Neural cell (in vitro differentiated cells): Measurements from ENCODE around the gene RALB. TPM values are rescaled to one million over a fixed set of nuclear protein-coding genes. Genes with fewer than 3 reads are reported as not detected.

Source experiments
- H2AFZ ChIP-seq: fragments of 200-600, 300-800 bp; sonication (generic), shearing (Covaris generic); 2 replicates; pipeline ENCODE4 v1.6.0; 2014; ENCODE audit warnings: low read depth, mild to moderate bottlenecking, antibody characterized with exemption, low read length, moderate library complexity
- H3F3A ChIP-seq: fragments of 200-600 bp; shearing (Covaris generic); 2 replicates; pipeline ENCODE4 v1.6.1; 2016; ENCODE audit warnings: mild to moderate bottlenecking, moderate library complexity, mixed read lengths, antibody characterized with exemption, low read length; ENCODE audit not compliant: insufficient read depth, poor library complexity, severe bottlenecking
- H3K27ac ChIP-seq: fragments of 200-600, 300-800 bp; sonication (generic), shearing (Covaris generic); 2 replicates; pipeline ENCODE4 v1.5.1; 2014; ENCODE audit warnings: mild to moderate bottlenecking, low read length, moderate library complexity
- H3K27me3 ChIP-seq: fragments of 300-800, 200-600 bp; sonication (generic), shearing (Covaris generic); 2 replicates; pipeline ENCODE4 v1.6.0; 2014; ENCODE audit warnings: mild to moderate bottlenecking, low read depth, low read length, moderate library complexity; ENCODE audit not compliant: insufficient read depth
- H3K36me3 ChIP-seq: fragments of 300-800, 200-600 bp; sonication (generic), shearing (Covaris generic); 2 replicates; pipeline ENCODE4 v1.5.1; 2014; ENCODE audit warnings: mild to moderate bottlenecking, antibody characterized with exemption, low read length, moderate library complexity; ENCODE audit not compliant: insufficient read depth
- H3K4me2 ChIP-seq: fragments of 300-800, 200-600 bp; sonication (generic), shearing (Covaris generic); 2 replicates; pipeline ENCODE4 v1.6.0; 2014; ENCODE audit warnings: mild to moderate bottlenecking, low read length
- H3K4me3 ChIP-seq: fragments of 300-800, 200-600 bp; sonication (generic), shearing (Covaris generic); 2 replicates; pipeline ENCODE4 v1.5.1; 2014; ENCODE audit warnings: mild to moderate bottlenecking, low read length, moderate library complexity
- H3K79me2 ChIP-seq: fragments of 200-600 bp; shearing (Covaris generic); replicated peaks from 2 replicates; pipeline ENCODE4 v1.6.0; 2014; ENCODE audit warnings: mild to moderate bottlenecking, low read length, moderate library complexity; ENCODE audit not compliant: insufficient read depth
- H3K9ac ChIP-seq: fragments of 300-800, 200-600 bp; sonication (generic), shearing (Covaris generic); 2 replicates; pipeline ENCODE4 v1.6.1; 2016; ENCODE audit warnings: mild to moderate bottlenecking, low read length, mixed read lengths
- H3K9me2 ChIP-seq: fragments of 200-600 bp; shearing (Covaris generic); 2 replicates; pipeline ENCODE4 v1.6.1; 2016; ENCODE audit warnings: mild to moderate bottlenecking, low read length, mixed read lengths; ENCODE audit not compliant: insufficient read depth
- H3K9me3 ChIP-seq: fragments of 200-600, 300-800 bp; sonication (generic), shearing (Covaris generic); 2 replicates; pipeline ENCODE4 v1.6.1; 2016; ENCODE audit warnings: mild to moderate bottlenecking, mixed run types, low read length, moderate library complexity, mixed read lengths
- H4K20me1 ChIP-seq: fragments of 200-600 bp; shearing (Covaris generic); 2 replicates; pipeline ENCODE4 v1.6.1; 2016; ENCODE audit warnings: mild to moderate bottlenecking, mixed run types; ENCODE audit not compliant: insufficient read depth
- EP300 ChIP-seq: fragments of 450-650 bp; conservative IDR thresholded peaks from 2 replicates; pipeline ENCODE4 v1.6.1; 2014; ENCODE audit warnings: antibody characterized with exemption, mild to moderate bottlenecking, moderate library complexity; ENCODE audit not compliant: poor library complexity, severe bottlenecking
- EZH2 ChIP-seq: fragments of 200-600, 300-800 bp; shearing (Covaris generic), sonication (generic); IDR thresholded peaks from 2 replicates; pipeline ENCODE4 v1.6.1; 2014; ENCODE audit warnings: antibody characterized with exemption, low read length, borderline replicate concordance, mild to moderate bottlenecking; ENCODE audit not compliant: insufficient read depth, poor library complexity, severe bottlenecking
- MXI1 ChIP-seq: fragments of 450-650 bp; conservative IDR thresholded peaks from 2 replicates; pipeline ENCODE4 v1.6.1; 2014; ENCODE audit warnings: antibody characterized with exemption, mild to moderate bottlenecking; ENCODE audit not compliant: poor library complexity, severe bottlenecking
- POLR2AphosphoS5 ChIP-seq: IDR thresholded peaks from 2 replicates; pipeline ENCODE4 v1.6.1; 2012
- RAD21 ChIP-seq: fragments of 450-650 bp; conservative IDR thresholded peaks from 2 replicates; pipeline ENCODE4 v1.6.1; 2014; ENCODE audit warnings: antibody characterized with exemption, mild to moderate bottlenecking, moderate library complexity
- SMC3 ChIP-seq: fragments of 450-650 bp; conservative IDR thresholded peaks from 2 replicates; pipeline ENCODE4 v1.6.1; 2014; ENCODE audit warnings: antibody characterized with exemption, mild to moderate bottlenecking, moderate library complexity; ENCODE audit not compliant: poor library complexity
- TAF1 ChIP-seq: IDR thresholded peaks from 2 replicates; pipeline ENCODE4 v1.6.1; 2012; ENCODE audit warnings: low read depth
- polyA plus RNA-seq: library from polyadenylated mRNA; depleted of rRNA; stranded (reverse); fragments of >200 nt; gene quantifications from 2 replicates; pipeline ENCODE4 v1.2.3, GENCODE V29; 2014
- TF ChIP-seq, protein P1 (sequence below): fragments of 450-650 bp; IDR thresholded peaks from 2 replicates; pipeline ENCODE4 v1.5.1; 2014; ENCODE audit warnings: antibody characterized with exemption, mild to moderate bottlenecking, moderate library complexity; ENCODE audit not compliant: poor library complexity, severe bottlenecking
- TF ChIP-seq, protein P2 (sequence below): IDR thresholded peaks from 2 replicates; pipeline ENCODE4 v1.6.1; 2012; ENCODE audit warnings: borderline replicate concordance

The RALB gene
- polyA plus RNA-seq, 1 donor from 2014 or later = 50.6 TPM

DNA sequence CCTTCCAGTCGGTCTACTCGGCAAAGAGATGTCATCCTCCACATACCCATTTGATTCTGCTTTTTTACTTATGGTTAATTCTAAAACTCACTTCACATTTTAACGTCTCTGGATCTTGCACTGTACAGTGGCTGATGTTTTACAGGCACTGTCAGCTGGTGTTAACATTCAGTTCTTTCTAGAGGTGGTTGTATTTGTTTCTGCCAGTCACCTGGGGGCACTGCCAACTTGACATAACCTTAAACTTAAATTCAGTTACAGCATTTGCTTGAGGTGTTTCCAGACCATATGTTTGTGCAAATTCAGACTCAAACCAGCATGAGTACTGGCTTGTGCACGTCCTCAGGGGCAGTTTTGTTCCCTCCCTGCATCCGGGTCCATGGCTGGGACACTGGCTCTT, 24.1 kb upstream of the RALB start:
- Histone ChIP-seq H3K79me2 (no peaks in the 10 kb centered on the region), H3K36me3 (no peaks in the 10 kb centered on the region), H3K4me2 (no peak overlapping the region), H3F3A (no peaks in the 10 kb centered on the region), H2AFZ (no peak overlapping the region), H3K27me3 (no peaks in the 10 kb centered on the region), H3K27ac (no peak overlapping the region), H3K9me2 (no peaks in the 10 kb centered on the region), H3K4me3 (no peak overlapping the region), H3K9ac (no peak overlapping the region), H4K20me1 (no peaks in the 10 kb centered on the region), H3K9me3 (no peaks in the 10 kb centered on the region)
- TF ChIP-seq POLR2AphosphoS5 = no peak
- TF ChIP-seq EP300 = no peak
- no peak for TF ChIP-seq EZH2
- TF ChIP-seq RAD21 = no peak
- TF ChIP-seq TAF1 = no peak
- no peak for TF ChIP-seq SMC3
- TF ChIP-seq, protein P1, sequence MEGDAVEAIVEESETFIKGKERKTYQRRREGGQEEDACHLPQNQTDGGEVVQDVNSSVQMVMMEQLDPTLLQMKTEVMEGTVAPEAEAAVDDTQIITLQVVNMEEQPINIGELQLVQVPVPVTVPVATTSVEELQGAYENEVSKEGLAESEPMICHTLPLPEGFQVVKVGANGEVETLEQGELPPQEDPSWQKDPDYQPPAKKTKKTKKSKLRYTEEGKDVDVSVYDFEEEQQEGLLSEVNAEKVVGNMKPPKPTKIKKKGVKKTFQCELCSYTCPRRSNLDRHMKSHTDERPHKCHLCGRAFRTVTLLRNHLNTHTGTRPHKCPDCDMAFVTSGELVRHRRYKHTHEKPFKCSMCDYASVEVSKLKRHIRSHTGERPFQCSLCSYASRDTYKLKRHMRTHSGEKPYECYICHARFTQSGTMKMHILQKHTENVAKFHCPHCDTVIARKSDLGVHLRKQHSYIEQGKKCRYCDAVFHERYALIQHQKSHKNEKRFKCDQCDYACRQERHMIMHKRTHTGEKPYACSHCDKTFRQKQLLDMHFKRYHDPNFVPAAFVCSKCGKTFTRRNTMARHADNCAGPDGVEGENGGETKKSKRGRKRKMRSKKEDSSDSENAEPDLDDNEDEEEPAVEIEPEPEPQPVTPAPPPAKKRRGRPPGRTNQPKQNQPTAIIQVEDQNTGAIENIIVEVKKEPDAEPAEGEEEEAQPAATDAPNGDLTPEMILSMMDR = no peak
- TF ChIP-seq MXI1 = no peak

DNA sequence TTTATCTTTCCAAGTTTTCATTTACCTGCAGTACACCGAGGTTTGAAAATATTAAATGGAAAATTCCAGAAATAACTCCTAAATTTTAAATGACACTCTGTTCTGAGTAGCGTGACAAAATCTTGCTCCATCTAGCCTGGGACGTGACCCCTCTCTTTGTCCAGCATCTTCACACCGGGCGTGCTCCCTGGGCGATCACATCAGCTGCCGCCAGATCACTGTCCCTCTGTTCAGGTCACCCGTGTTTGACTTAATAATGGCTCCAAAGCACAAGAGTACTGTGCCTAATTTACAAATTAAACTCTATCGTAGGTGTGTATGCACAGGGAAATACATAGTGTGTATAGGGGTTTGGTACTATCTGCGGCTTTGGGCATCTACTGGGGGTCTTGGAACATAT, 23.3 kb upstream of the RALB start:
- no peaks in the 10 kb centered on the region for H3K36me3 ChIP-seq
- H3K9me2 ChIP-seq = no peaks in the 10 kb centered on the region
- no peak overlapping the region for H3K4me2 ChIP-seq
- H3F3A ChIP-seq = no peaks in the 10 kb centered on the region
- no peak overlapping the region for H3K4me3 ChIP-seq
- no peaks in the 10 kb centered on the region for H3K79me2 ChIP-seq
- H3K27ac ChIP-seq = no peak overlapping the region
- TF ChIP-seq, protein P1 = no peak
- TF ChIP-seq POLR2AphosphoS5 (no peak), TAF1 (no peak), EP300 (no peak), SMC3 (no peak), RAD21 (no peak), EZH2 (no peak), MXI1 (no peak)
- TF ChIP-seq, protein P2, sequence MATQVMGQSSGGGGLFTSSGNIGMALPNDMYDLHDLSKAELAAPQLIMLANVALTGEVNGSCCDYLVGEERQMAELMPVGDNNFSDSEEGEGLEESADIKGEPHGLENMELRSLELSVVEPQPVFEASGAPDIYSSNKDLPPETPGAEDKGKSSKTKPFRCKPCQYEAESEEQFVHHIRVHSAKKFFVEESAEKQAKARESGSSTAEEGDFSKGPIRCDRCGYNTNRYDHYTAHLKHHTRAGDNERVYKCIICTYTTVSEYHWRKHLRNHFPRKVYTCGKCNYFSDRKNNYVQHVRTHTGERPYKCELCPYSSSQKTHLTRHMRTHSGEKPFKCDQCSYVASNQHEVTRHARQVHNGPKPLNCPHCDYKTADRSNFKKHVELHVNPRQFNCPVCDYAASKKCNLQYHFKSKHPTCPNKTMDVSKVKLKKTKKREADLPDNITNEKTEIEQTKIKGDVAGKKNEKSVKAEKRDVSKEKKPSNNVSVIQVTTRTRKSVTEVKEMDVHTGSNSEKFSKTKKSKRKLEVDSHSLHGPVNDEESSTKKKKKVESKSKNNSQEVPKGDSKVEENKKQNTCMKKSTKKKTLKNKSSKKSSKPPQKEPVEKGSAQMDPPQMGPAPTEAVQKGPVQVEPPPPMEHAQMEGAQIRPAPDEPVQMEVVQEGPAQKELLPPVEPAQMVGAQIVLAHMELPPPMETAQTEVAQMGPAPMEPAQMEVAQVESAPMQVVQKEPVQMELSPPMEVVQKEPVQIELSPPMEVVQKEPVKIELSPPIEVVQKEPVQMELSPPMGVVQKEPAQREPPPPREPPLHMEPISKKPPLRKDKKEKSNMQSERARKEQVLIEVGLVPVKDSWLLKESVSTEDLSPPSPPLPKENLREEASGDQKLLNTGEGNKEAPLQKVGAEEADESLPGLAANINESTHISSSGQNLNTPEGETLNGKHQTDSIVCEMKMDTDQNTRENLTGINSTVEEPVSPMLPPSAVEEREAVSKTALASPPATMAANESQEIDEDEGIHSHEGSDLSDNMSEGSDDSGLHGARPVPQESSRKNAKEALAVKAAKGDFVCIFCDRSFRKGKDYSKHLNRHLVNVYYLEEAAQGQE = no peak
- H3K27me3 ChIP-seq = no peaks in the 10 kb centered on the region
- no peaks in the 10 kb centered on the region for H4K20me1 ChIP-seq
- H2AFZ ChIP-seq = no peak overlapping the region
- no peaks in the 10 kb centered on the region for H3K9me3 ChIP-seq
- H3K9ac ChIP-seq = no peak overlapping the region
